AG10803 (cell line): ENCODE measurements around the gene AUP1.

Experiments
- DNase-seq: peaks from one replicate; pipeline ENCODE4 v3.0.0; 2010; ENCODE audit warnings: low read depth
- H3K4me3 ChIP-seq: 2 replicates; pipeline ENCODE4 v1.5.1; 2011; ENCODE audit warnings: mild to moderate bottlenecking, low read length, control low read depth
- TF ChIP-seq, protein P1 (sequence below): conservative IDR thresholded peaks from 2 replicates; pipeline ENCODE4 v1.5.1; 2011; ENCODE audit warnings: mild to moderate bottlenecking, low read length, control low read depth, inconsistent platforms

Gene AUP1

DNA sequence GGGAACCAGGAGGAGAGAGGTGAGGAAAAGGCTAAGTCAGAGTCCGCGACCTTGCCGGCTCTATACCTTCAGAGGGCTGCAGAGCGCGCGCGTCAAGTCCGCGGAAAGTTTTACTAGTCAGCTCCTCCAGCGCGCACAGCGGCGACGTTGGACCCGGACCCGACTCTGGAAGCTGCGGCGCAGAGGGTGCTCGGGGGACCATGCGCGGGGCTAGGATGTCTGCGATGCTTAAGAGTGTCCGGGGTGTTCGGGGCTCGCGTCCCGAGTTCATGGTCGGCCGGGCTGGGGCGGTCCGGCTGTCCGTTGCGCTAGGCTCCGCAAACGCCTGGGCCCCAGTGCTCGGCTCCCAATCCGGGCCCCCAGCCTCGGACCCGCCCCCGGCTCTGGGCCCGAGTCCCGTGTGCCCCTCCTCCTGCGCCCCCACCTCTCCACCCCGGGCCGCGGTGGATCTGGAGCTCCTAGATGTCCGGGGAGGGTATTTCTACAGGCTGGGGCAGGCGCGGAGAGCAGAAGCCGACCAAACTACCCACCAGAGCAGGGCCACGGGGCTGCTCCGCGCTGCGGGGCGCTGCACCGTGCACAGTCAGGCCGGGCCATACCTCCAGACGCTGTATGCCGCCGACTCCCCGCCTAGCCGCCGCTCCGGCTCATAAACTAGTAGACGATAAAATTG lies 30.1 kb downstream of the AUP1 start, which contains the start of gene LBX2:
TSS of gene LBX2 (minus strand) at position 337 of the 673 bp plus-strand sequence. CDS start at position 271, 66 bp downstream.
- DNase-seq = no peak
- peak within 1 kb of the TSS; percentile 53 for H3K4me3 ChIP-seq
- TF ChIP-seq, protein P1, sequence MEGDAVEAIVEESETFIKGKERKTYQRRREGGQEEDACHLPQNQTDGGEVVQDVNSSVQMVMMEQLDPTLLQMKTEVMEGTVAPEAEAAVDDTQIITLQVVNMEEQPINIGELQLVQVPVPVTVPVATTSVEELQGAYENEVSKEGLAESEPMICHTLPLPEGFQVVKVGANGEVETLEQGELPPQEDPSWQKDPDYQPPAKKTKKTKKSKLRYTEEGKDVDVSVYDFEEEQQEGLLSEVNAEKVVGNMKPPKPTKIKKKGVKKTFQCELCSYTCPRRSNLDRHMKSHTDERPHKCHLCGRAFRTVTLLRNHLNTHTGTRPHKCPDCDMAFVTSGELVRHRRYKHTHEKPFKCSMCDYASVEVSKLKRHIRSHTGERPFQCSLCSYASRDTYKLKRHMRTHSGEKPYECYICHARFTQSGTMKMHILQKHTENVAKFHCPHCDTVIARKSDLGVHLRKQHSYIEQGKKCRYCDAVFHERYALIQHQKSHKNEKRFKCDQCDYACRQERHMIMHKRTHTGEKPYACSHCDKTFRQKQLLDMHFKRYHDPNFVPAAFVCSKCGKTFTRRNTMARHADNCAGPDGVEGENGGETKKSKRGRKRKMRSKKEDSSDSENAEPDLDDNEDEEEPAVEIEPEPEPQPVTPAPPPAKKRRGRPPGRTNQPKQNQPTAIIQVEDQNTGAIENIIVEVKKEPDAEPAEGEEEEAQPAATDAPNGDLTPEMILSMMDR = no peak

DNA sequence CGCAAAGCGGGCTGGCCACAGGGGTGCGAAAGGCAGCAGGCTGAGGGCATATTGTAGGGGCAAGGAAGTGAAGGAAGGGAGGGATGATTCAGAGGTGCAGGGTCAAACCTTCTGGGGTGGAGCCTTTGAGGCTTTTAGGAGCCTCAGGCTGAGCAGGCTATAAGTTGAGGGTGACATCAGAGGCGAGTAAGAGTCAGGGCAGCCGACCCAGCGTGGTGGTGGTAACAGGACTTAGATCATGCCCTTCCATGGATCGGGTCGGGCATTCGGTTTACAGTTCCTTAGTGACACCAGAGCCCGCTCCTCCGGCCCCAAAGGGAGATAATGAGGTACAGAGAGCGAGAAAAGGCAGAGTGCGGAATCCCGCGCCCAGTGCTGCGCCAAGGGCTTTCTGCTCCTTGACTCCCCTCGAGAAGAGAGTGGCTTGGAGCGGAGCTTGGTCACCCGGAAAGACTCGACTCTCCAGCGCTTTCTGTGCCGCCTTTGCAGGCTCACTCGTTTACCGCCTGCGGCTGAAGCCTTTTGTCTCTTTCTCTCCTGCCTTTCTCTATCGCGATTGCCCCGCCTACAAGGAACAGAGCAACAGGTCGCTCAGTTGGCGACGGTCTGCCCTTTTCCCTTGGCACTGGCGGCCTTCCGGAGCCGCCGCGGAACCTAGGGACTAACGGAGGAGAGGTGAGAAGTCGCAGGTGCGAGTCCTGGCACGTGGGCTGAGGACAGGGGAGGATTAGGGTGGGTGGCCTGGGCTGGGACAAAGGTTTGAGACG lies 30.8 kb downstream of the AUP1 start:
- TF ChIP-seq, protein P1 = no peak
- H3K4me3 ChIP-seq = peak overlapping the region; percentile 53
- no peak for DNase-seq

DNA sequence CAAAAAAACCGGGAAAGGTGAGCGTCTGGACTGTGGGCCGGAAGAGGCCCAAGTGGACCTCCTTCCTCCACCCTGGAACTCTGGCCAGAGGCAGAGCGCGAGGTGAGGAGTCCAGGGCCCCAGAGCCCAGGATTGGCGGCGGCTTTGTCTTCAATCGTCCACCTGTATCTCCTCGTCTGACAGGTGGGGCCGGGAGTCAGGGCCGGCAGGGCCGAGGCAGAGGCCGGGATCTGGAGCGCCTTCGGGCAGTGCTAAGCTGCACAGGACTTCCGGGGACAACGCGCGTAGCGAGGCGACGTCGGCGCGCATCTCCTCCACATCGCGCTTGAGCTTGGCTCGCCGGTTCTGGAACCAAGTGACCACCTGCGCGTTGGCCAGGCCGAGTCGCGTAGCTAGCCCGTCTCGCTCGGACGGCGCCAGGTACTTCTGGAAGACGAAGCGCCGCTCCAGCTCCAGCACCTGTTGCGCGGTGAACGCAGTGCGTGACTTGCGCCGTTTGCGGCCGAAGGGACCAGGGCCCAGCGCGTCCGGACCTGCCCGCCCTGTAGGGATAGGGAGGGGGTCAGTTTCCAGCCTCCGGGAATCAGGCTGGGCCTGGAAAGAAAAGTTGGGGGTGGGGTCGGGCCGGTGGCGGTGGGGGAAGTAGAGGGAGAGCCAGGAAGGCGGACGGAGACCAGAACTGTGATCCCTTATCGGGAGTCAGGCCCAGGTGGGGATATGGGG lies 31.6 kb downstream of the AUP1 start:
- TF ChIP-seq, protein P1 = no peak
- DNase-seq = no peak
- peak overlapping the region; percentile 53 for H3K4me3 ChIP-seq

DNA sequence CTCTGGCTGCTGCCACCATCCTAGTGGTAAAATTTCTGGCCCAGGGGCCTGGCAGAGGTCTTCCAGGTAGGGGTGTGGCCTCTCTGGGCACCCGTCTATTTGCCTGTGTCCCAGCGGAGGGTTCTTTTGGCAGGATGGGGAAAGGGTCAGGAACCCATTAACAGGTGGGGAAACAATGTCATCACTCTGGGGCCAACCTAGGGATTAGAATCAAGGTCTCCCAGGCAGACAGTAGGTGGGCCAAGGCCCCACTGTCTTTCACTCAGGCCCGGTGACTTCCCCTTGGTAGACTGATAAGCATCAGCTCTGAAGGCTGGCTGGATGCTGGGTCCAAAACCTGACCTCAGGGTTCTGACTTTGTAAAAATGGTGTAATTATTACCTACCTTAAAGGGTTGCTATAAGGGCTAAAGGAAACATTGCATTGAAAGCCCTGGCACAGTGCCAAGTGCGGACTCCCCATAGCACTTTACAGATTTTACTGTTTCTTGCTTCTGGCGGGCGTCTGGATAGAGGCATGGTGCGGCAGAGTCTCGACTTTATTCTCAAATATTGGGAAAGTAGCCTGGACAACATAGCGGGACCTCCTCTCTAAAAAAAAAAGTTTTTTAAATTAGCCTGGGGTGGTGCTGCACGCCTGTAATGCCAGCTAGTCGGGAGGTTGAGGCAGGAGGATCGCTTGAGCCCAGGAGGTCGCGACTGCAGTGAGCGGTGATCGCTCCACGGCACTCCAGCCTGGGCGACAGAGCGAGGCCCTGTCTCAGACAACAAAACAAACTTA lies 32.3 kb downstream of the AUP1 start:
- TF ChIP-seq, protein P1 = no peak
- H3K4me3 ChIP-seq = no peak overlapping the region; the same call in 1 of the 2 replicates
- no peak for DNase-seq

DNA sequence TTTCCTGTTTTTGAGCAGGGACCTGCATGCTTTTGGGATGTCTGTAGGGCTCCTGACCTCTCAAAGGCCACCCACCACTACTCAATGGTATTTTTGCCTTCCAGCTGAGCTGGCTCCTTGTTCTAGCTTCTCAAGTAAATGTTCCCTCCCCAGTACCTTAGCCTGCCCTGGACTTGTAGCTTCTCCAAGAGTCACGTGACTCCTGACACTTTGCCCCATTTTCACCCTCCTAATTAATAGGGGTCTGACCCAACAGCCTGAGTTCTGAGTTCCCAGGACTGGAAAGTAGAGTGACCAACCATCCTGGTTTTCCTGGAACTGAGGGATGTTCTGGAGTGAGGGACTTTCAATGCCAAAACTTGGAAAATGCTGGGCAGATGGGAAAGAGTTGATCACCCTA lies 34.1 kb downstream of the AUP1 start:
- H3K4me3 ChIP-seq = no peak overlapping the region
- TF ChIP-seq, protein P1 = no peak
- DNase-seq = no peak

DNA sequence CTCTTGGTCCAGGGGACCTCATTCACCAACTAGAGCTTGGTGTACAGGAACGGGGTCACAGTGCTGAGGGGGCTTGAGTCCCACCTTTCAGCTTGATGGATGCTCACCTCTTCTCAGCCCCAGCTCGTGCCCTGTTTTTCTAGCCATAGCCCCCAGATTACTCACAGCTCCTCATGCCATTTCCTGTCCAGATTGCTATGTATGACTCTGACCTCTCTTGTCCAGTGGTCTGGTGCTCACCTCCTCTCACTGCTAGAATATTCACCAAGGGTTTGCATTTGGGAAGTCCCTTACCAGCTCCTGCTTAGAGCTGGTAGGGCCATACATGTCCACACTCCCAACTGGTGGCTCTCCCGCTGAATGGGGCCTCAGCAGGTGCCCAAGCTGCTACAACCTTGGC lies 36.0 kb downstream of the AUP1 start:
- TF ChIP-seq, protein P1 = no peak
- no peak overlapping the region for H3K4me3 ChIP-seq
- no peak for DNase-seq
